ENCODE data around the gene DHRS7.

The DHRS7 gene

GRCh38 chr14:60184146-60184904 is 19.1 kb upstream of the DHRS7 start:
- no peak for DNase-seq

- DNase-seq: no peak
Observed at GRCh38 chr14:60183741-60184140, 18.5 kb upstream of the DHRS7 start.

- DNase-seq: no peak
Observed at GRCh38 chr14:60183138-60183537, 17.9 kb upstream of the DHRS7 start.

GRCh38 chr14:60179431-60179869 is 14.3 kb upstream of the DHRS7 start:
- DNase-seq: no peak

GRCh38 chr14:60178820-60179219 is 13.6 kb upstream of the DHRS7 start:
- DNase-seq: no peak

GRCh38 chr14:60178164-60178563 is 13.0 kb upstream of the DHRS7 start:
- no peak for DNase-seq

- DNase-seq: no peak
Observed at GRCh38 chr14:60175255-60175902, 10.2 kb upstream of the DHRS7 start.

- no peak for DNase-seq
Observed at GRCh38 chr14:60174352-60175254, 9.4 kb upstream of the DHRS7 start.

GRCh38 chr14:60171690-60172089 is 6.5 kb upstream of the DHRS7 start:
- no peak for DNase-seq

GRCh38 chr14:60170948-60171347 is 5.8 kb upstream of the DHRS7 start:
- DNase-seq: no peak

GRCh38 chr14:60169722-60170121 is 4.5 kb upstream of the DHRS7 start:
- DNase-seq: no peak

GRCh38 chr14:60166142-60166541 is 944 bp upstream of the DHRS7 start:
- no peak for DNase-seq

- no peak for DNase-seq
Observed at GRCh38 chr14:60165547-60165876, 314 bp upstream of the DHRS7 start.

GRCh38 chr14:60164404-60164711 is 840 bp downstream of the DHRS7 start:
- no peak for DNase-seq

- DNase-seq: no peak
Observed at GRCh38 chr14:60163693-60164092, 1.5 kb downstream of the DHRS7 start.

- no peak for DNase-seq
Observed at GRCh38 chr14:60161196-60162107, 3.7 kb downstream of the DHRS7 start.

GRCh38 chr14:60160422-60160821 is 4.8 kb downstream of the DHRS7 start:
- DNase-seq: no peak

GRCh38 chr14:60154671-60155070 is 10.5 kb downstream of the DHRS7 start:
- no peak for DNase-seq

GRCh38 chr14:60153991-60154390 is 11.2 kb downstream of the DHRS7 start:
- no peak for DNase-seq

- no peak for DNase-seq
Observed at GRCh38 chr14:60151715-60152114, 13.5 kb downstream of the DHRS7 start.

GRCh38 chr14:60134702-60135101 is 30.5 kb downstream of the DHRS7 start:
- DNase-seq: no peak

- DNase-seq: no peak
Observed at GRCh38 chr14:60133487-60133886, 31.7 kb downstream of the DHRS7 start.

- DNase-seq: no peak
Observed at GRCh38 chr14:60125918-60126317, 39.3 kb downstream of the DHRS7 start.
